Loucy (cell line): ENCODE data around the gene PTMS.

Experiments used
- H2AFZ ChIP-seq: fragments of 200-600 bp; sonication (generic); 2 replicates; pipeline ENCODE4 v1.6.0; 2016; ENCODE audit warnings: antibody characterized with exemption, mild to moderate bottlenecking, low read length, moderate library complexity
- H3F3A ChIP-seq: fragments of 200-600 bp; 2 replicates; pipeline ENCODE4 v1.6.0; 2016; ENCODE audit warnings: antibody characterized with exemption, low read depth, mild to moderate bottlenecking
- H3K27me3 ChIP-seq: fragments of 200-600 bp; sonication (generic); 2 replicates; pipeline ENCODE4 v1.6.1; 2014; ENCODE audit warnings: low read length, mild to moderate bottlenecking; ENCODE audit not compliant: insufficient read depth, poor library complexity, severe bottlenecking
- H3K36me3 ChIP-seq: fragments of 200-600 bp; sonication (generic); 2 replicates; pipeline ENCODE4 v1.6.1; 2016; ENCODE audit warnings: low read length; ENCODE audit not compliant: insufficient read depth
- H3K4me1 ChIP-seq: fragments of 200-600 bp; sonication (generic); 2 replicates; pipeline ENCODE4 v1.5.1; 2014; ENCODE audit warnings: low read length, mild to moderate bottlenecking; ENCODE audit not compliant: insufficient read depth, poor library complexity, severe bottlenecking
- H3K4me2 ChIP-seq: fragments of 200-600 bp; sonication (generic); 2 replicates; pipeline ENCODE4 v1.6.0; 2014; ENCODE audit warnings: antibody characterized with exemption, low read length, low read depth, mild to moderate bottlenecking; ENCODE audit not compliant: poor library complexity, severe bottlenecking
- H3K4me3 ChIP-seq: fragments of 200-600 bp; sonication (generic); 2 replicates; pipeline ENCODE4 v1.5.1; 2014; ENCODE audit warnings: low read length, mild to moderate bottlenecking, mixed read lengths; ENCODE audit not compliant: poor library complexity, severe bottlenecking
- H3K79me2 ChIP-seq: fragments of 200-600 bp; sonication (generic); 2 replicates; pipeline ENCODE4 v1.6.1; 2014; ENCODE audit warnings: low read length; ENCODE audit not compliant: insufficient read depth
- H3K9ac ChIP-seq: fragments of 200-600 bp; sonication (generic); 2 replicates; pipeline ENCODE4 v1.6.0; 2014; ENCODE audit warnings: mild to moderate bottlenecking, low read depth, low read length, moderate library complexity; ENCODE audit not compliant: poor library complexity, severe bottlenecking
- H3K9me2 ChIP-seq: fragments of 200-600 bp; sonication (generic); replicated peaks from 2 replicates; pipeline ENCODE4 v1.6.1; 2016; ENCODE audit warnings: low read depth, low read length, mixed read lengths
- H3K9me3 ChIP-seq: fragments of 200-600 bp; sonication (generic); 2 replicates; pipeline ENCODE4 v1.6.1; 2014; ENCODE audit warnings: mild to moderate bottlenecking, antibody characterized with exemption, low read length, low read depth; ENCODE audit not compliant: insufficient read depth
- H4K20me1 ChIP-seq: fragments of 200-600 bp; sonication (generic); 2 replicates; pipeline ENCODE4 v1.6.0; 2014; ENCODE audit warnings: antibody characterized with exemption, low read length, mild to moderate bottlenecking; ENCODE audit not compliant: insufficient read depth, poor library complexity, severe bottlenecking
- EZH2phosphoT487 ChIP-seq: fragments of 200-600 bp; IDR thresholded peaks from 2 replicates; pipeline ENCODE4 v1.6.1; 2018; ENCODE audit warnings: antibody characterized with exemption, mild to moderate bottlenecking, moderate library complexity, borderline replicate concordance
- TF ChIP-seq, protein P1 (sequence below): fragments of 200-600 bp; sonication (generic); conservative IDR thresholded peaks from 2 replicates; pipeline ENCODE4 v1.5.1; 2014; ENCODE audit warnings: mild to moderate bottlenecking, antibody characterized with exemption, low read length

Gene PTMS

DNA sequence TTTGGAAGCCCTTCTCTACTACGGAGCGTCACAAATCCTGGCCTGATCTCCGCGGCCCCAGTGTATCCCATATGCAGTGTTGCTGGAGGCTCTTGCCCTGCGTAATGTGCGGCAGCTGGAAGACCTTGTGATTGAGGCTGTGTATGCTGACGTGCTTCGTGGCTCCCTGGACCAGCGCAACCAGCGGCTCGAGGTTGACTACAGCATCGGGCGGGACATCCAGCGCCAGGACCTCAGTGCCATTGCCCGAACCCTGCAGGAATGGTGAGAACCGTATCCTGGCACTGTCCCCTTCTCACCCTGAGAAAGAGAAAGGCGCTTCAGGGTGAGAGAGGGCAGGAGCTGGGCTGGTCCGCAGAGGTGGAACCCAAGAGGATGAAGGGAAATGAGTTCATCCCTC lies 37.0 kb upstream of the PTMS start:
- Histone ChIP-seq H4K20me1 (no peaks in the 10 kb centered on the region), H3K36me3 (peaks cover 6% of the 10 kb centered on the region; the same call in 1 of the 2 replicates), H3K4me1 (peaks cover 10% of the 10 kb centered on the region), H3K27me3 (no peaks in the 10 kb centered on the region), H3K9me3 (no peaks in the 10 kb centered on the region), H3K79me2 (peaks cover 13% of the 10 kb centered on the region; the same call in 1 of the 2 replicates), H2AFZ (no peak overlapping the region), H3K9me2 (no peaks in the 10 kb centered on the region), H3K9ac (no peak overlapping the region), H3F3A (no peaks in the 10 kb centered on the region), H3K4me3 (no peak overlapping the region), H3K4me2 (no peak overlapping the region)
- TF ChIP-seq, protein P1, sequence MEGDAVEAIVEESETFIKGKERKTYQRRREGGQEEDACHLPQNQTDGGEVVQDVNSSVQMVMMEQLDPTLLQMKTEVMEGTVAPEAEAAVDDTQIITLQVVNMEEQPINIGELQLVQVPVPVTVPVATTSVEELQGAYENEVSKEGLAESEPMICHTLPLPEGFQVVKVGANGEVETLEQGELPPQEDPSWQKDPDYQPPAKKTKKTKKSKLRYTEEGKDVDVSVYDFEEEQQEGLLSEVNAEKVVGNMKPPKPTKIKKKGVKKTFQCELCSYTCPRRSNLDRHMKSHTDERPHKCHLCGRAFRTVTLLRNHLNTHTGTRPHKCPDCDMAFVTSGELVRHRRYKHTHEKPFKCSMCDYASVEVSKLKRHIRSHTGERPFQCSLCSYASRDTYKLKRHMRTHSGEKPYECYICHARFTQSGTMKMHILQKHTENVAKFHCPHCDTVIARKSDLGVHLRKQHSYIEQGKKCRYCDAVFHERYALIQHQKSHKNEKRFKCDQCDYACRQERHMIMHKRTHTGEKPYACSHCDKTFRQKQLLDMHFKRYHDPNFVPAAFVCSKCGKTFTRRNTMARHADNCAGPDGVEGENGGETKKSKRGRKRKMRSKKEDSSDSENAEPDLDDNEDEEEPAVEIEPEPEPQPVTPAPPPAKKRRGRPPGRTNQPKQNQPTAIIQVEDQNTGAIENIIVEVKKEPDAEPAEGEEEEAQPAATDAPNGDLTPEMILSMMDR: no peak
- TF ChIP-seq EZH2phosphoT487: no peak

DNA sequence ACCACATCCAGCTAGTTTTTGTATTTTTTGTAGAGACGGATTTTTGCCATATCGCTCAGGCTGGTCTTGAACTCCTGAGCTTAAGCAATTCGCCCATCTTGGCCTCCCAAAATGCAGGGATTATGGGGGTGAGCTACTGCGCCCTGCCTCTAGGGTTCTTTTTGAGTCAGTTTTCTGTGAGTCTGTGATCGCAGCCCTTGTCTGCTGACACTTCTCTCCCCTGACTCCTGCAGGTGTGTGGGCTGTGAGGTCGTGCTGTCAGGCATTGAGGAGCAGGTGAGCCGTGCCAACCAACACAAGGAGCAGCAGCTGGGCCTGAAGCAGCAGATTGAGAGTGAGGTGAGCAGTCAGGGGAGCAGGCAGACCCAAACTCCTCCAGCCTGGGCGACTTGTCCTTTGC lies 36.0 kb upstream of the PTMS start:
- Histone ChIP-seq H4K20me1 (no peaks in the 10 kb centered on the region), H3K9me2 (no peaks in the 10 kb centered on the region), H3K4me1 (peaks cover 5% of the 10 kb centered on the region), H3K9ac (no peak overlapping the region), H3K4me3 (no peak overlapping the region), H3K79me2 (peaks cover 6% of the 10 kb centered on the region; the same call in 1 of the 2 replicates), H3K36me3 (peaks cover 6% of the 10 kb centered on the region; the same call in 1 of the 2 replicates), H2AFZ (no peak overlapping the region), H3K27me3 (no peaks in the 10 kb centered on the region), H3K4me2 (no peak overlapping the region), H3K9me3 (no peaks in the 10 kb centered on the region), H3F3A (no peaks in the 10 kb centered on the region)
- TF ChIP-seq EZH2phosphoT487: no peak
- TF ChIP-seq, protein P1: no peak; the same call in 1 of the 2 replicates

DNA sequence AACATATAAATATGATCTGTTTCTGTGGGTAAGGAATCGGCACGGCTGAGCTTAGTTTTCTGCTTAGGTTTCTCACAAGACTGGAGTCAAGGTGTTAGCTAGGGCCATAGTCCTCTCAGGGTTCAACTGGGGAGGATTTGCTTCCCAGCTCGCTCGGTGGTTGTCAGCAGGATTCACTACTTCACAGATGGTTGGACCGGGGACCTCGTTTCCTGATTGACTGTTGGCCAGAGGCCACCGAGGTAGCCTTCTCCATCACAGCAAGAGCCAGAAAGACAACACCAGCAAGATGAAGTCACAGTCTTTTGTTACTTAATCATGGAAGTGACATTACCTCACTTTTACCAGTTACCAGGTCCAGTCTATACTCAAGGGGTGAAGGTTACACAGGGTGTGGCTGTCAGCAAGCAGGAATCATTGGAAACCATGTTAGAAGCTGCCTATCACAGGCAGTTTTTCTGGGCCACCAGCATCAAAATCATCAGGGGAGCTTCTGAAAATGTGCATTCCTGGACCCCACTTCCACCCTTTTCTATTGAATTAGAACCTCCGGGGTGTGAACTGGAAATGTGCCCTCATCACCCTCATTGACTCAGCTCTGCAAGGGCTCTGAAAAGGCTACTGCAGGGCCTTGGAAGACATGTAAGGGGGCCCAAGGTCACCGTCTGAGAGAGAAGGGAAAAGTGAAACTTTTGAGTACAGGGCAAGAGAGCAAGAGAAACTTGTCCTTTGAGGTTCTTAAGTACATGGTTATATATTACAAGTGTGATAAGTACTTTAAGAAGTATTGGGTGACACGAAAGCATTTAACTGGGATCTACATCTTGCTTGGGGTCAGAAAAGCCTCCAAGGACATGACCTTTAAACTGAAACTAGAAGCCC lies 31.4 kb upstream of the PTMS start:
- peaks cover 5% of the 10 kb centered on the region for H3K4me1 ChIP-seq
- no peaks in the 10 kb centered on the region for H3F3A ChIP-seq
- TF ChIP-seq, protein P1: no peak
- TF ChIP-seq EZH2phosphoT487: no peak
- peaks cover 4% of the 10 kb centered on the region; the same call in 1 of the 2 replicates for H3K36me3 ChIP-seq
- H3K4me3 ChIP-seq: no peak overlapping the region
- no peaks in the 10 kb centered on the region for H3K27me3 ChIP-seq
- H3K9ac ChIP-seq: peak overlapping the region; percentile 64
- H3K79me2 ChIP-seq: no peaks in the 10 kb centered on the region
- no peak overlapping the region for H3K4me2 ChIP-seq
- no peaks in the 10 kb centered on the region for H3K9me3 ChIP-seq
- H2AFZ ChIP-seq: no peak overlapping the region
- no peaks in the 10 kb centered on the region for H4K20me1 ChIP-seq
- no peaks in the 10 kb centered on the region for H3K9me2 ChIP-seq
